ENCODE results near the gene SERPINF2.
"Not testable (repeated sequence)": the region's sequence is repeated elsewhere in the genome, so short reads cannot be mapped to it uniquely, and the experiment has no call there.

- TF ChIP-seq, protein P1, sequence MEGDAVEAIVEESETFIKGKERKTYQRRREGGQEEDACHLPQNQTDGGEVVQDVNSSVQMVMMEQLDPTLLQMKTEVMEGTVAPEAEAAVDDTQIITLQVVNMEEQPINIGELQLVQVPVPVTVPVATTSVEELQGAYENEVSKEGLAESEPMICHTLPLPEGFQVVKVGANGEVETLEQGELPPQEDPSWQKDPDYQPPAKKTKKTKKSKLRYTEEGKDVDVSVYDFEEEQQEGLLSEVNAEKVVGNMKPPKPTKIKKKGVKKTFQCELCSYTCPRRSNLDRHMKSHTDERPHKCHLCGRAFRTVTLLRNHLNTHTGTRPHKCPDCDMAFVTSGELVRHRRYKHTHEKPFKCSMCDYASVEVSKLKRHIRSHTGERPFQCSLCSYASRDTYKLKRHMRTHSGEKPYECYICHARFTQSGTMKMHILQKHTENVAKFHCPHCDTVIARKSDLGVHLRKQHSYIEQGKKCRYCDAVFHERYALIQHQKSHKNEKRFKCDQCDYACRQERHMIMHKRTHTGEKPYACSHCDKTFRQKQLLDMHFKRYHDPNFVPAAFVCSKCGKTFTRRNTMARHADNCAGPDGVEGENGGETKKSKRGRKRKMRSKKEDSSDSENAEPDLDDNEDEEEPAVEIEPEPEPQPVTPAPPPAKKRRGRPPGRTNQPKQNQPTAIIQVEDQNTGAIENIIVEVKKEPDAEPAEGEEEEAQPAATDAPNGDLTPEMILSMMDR (IDR thresholded peaks at IDR 0.05) = not testable (repeated sequence)
- TF ChIP-seq POLR2A (IDR thresholded peaks at IDR 0.05) = not testable (repeated sequence)
These were observed 30.5 kb downstream of the SERPINF2 start for GRCh38 chr17:1773000-1773695.
